ENCODE measurements around the gene RUSF1.

Gene RUSF1

GRCh38 chr16:31502981-31503380 is 5.2 kb downstream of the RUSF1 start:
- in situ Hi-C loops (cut with HindIII; ENCODE audit: low sequenced_read_pairs) = no loop called here
- DNase-seq (ENCODE audit: low read depth, low spot score) = peak; percentile 61
- H3K4me3 ChIP-seq (ENCODE audit: low read depth, low read length) = no peak overlapping the region
- TF ChIP-seq CTCF (IDR thresholded peaks at IDR 0.05; ENCODE audit: low read depth, low read length) = no peak

- DNase-seq (ENCODE audit: low read depth, low spot score) = no peak
- TF ChIP-seq CTCF (IDR thresholded peaks at IDR 0.05; ENCODE audit: low read depth, low read length) = no peak
- H3K4me3 ChIP-seq (ENCODE audit: low read depth, low read length) = no peak overlapping the region
- in situ Hi-C loops (cut with HindIII; ENCODE audit: low sequenced_read_pairs) = no loop called here
Measured at GRCh38 chr16:31501966-31502348, 6.2 kb downstream of the RUSF1 start.

GRCh38 chr16:31501226-31501965 is 6.8 kb downstream of the RUSF1 start:
- no peak overlapping the region for H3K4me3 ChIP-seq (ENCODE audit: low read depth, low read length)
- in situ Hi-C loops (cut with HindIII; ENCODE audit: low sequenced_read_pairs) = no loop called here
- no peak for DNase-seq (ENCODE audit: low read depth, low spot score)
- TF ChIP-seq CTCF (IDR thresholded peaks at IDR 0.05; ENCODE audit: low read depth, low read length) = no peak

- no peak for TF ChIP-seq CTCF (IDR thresholded peaks at IDR 0.05; ENCODE audit: low read depth, low read length)
- in situ Hi-C loops (cut with HindIII; ENCODE audit: low sequenced_read_pairs) = no loop called here
- no peak overlapping the region for H3K4me3 ChIP-seq (ENCODE audit: low read depth, low read length)
- DNase-seq (ENCODE audit: low read depth, low spot score) = no peak
Measured at GRCh38 chr16:31499928-31500327, 8.3 kb downstream of the RUSF1 start.

- no peak overlapping the region for H3K4me3 ChIP-seq (ENCODE audit: low read depth, low read length)
- no peak for TF ChIP-seq CTCF (IDR thresholded peaks at IDR 0.05; ENCODE audit: low read depth, low read length)
- DNase-seq (ENCODE audit: low read depth, low spot score) = no peak
- in situ Hi-C loops (cut with HindIII; ENCODE audit: low sequenced_read_pairs) = no loop called here
Measured at GRCh38 chr16:31498493-31498892, 9.7 kb downstream of the RUSF1 start.

GRCh38 chr16:31496670-31497069 is 11.5 kb downstream of the RUSF1 start:
- no peak for TF ChIP-seq CTCF (IDR thresholded peaks at IDR 0.05; ENCODE audit: low read depth, low read length)
- no peak for DNase-seq (ENCODE audit: low read depth, low spot score)
- H3K4me3 ChIP-seq (ENCODE audit: low read depth, low read length) = no peak overlapping the region
- in situ Hi-C loops (cut with HindIII; ENCODE audit: low sequenced_read_pairs) = no loop called here
